OCI-LY7 (cell line): ENCODE results near the gene SLC22A14. TPM values are rescaled to one million over a fixed set of nuclear protein-coding genes. Genes with fewer than 3 reads are reported as not detected.

Source experiments
- BruUV-seq: library from RNA; stranded (reverse); fragments of 400-500 nt; replicated peaks from 2 replicates; lab custom pipeline; 2021; lab: Mats Ljungman, UMichigan
- CTCF ChIA-PET: fragments of 300-600 bp; sonication (Branson Sonifier 250); formaldehyde crosslinking; loops from one replicate; lab custom pipeline; 2022; ENCODE audit warnings: antibody characterized with exemption; ENCODE audit not compliant: unreplicated experiment; lab: Charles Lee
- POLR2A ChIA-PET: fragments of 300-600 bp; sonication (Branson Sonifier 250); formaldehyde crosslinking; loops from one replicate; lab custom pipeline; 2022; ENCODE audit warnings: antibody characterized with exemption; lab: Charles Lee
- DNase-seq: peaks from one replicate; pipeline ENCODE4 v3.0.0-alpha.2; 2015; ENCODE audit warnings: low spot score
- H2AFZ ChIP-seq: fragments of 200-600 bp; sonication (generic), shearing (Covaris generic); 2 replicates; pipeline ENCODE4 v1.6.1; 2014; ENCODE audit warnings: mild to moderate bottlenecking, antibody characterized with exemption, low read length, moderate library complexity
- H3K27ac ChIP-seq: fragments of 200-600 bp; sonication (generic); 2 replicates; pipeline ENCODE4 v1.5.1; 2014; ENCODE audit warnings: mixed run types, low read depth, mild to moderate bottlenecking, moderate library complexity, low read length, inconsistent platforms; ENCODE audit not compliant: poor library complexity, severe bottlenecking
- H3K36me3 ChIP-seq: fragments of 200-600 bp; sonication (generic); 2 replicates; pipeline ENCODE4 v1.6.1; 2014; ENCODE audit warnings: mild to moderate bottlenecking, antibody characterized with exemption, low read length, moderate library complexity, mixed read lengths; ENCODE audit not compliant: insufficient read depth
- H3K4me1 ChIP-seq: fragments of 200-600 bp; sonication (generic); 2 replicates; pipeline ENCODE4 v1.5.1; 2014; ENCODE audit warnings: mild to moderate bottlenecking, low read length; ENCODE audit not compliant: insufficient read depth, poor library complexity, severe bottlenecking
- H3K4me2 ChIP-seq: fragments of 200-600 bp; sonication (generic); 2 replicates; pipeline ENCODE4 v1.6.1; 2014; ENCODE audit warnings: mild to moderate bottlenecking, low read length
- H3K4me3 ChIP-seq: fragments of 200-600 bp; sonication (generic); 2 replicates; pipeline ENCODE4 v1.5.1; 2014; ENCODE audit warnings: mild to moderate bottlenecking, low read depth, low read length; ENCODE audit not compliant: poor library complexity, severe bottlenecking
- H3K79me2 ChIP-seq: fragments of 200-600 bp; sonication (generic); 2 replicates; pipeline ENCODE4 v1.6.1; 2016; ENCODE audit warnings: low read depth, mild to moderate bottlenecking, low read length, moderate library complexity, mixed read lengths; ENCODE audit not compliant: insufficient read depth
- H3K9me2 ChIP-seq: fragments of 200-600 bp; sonication (generic); 2 replicates; pipeline ENCODE4 v1.6.1; 2016; ENCODE audit warnings: mild to moderate bottlenecking, low read length, mixed read lengths; ENCODE audit not compliant: insufficient read depth
- H3K9me3 ChIP-seq: fragments of 200-600 bp; sonication (generic); 2 replicates; pipeline ENCODE4 v1.6.1; 2014; ENCODE audit warnings: mild to moderate bottlenecking, mixed run types, low read length, mixed read lengths
- H4K20me1 ChIP-seq: fragments of 200-600 bp; sonication (generic); 2 replicates; pipeline ENCODE4 v1.6.1; 2014; ENCODE audit warnings: mild to moderate bottlenecking, antibody characterized with exemption, low read length, moderate library complexity, mixed read lengths; ENCODE audit not compliant: insufficient read depth
- CTCF ChIP-seq: fragments of 200-600 bp; sonication (generic); conservative IDR thresholded peaks from 2 replicates; pipeline ENCODE4 v1.5.1; 2014; ENCODE audit warnings: mild to moderate bottlenecking, antibody characterized with exemption, low read length, moderate library complexity, mixed read lengths
- EZH2phosphoT487 ChIP-seq: fragments of 200-600 bp; sonication (generic); IDR thresholded peaks from 2 replicates; pipeline ENCODE4 v1.6.1; 2018; ENCODE audit warnings: low read depth, borderline replicate concordance, mild to moderate bottlenecking, mixed run types, antibody characterized with exemption, low read length, moderate library complexity, mixed read lengths
- intact Hi-C: fragments of 100-400 bp; cut with micrococcal nuclease; formaldehyde crosslinking; loops from one replicate; pipeline ENCODE4 v1.10.0; 2022; ENCODE audit not compliant: unreplicated experiment
- total RNA-seq, 2 experiments: library from RNA; depleted of rRNA in 1 of 2; stranded (reverse); fragments of >200 nt in 1 of 2; shearing (Covaris generic) in 1 of 2; gene quantifications; 2 replicates each; pipeline ENCODE4 v1.2.3, GENCODE V29; 2014 to 2022

SLC22A14 gene
- total RNA-seq, 2 experiments from 2014 or later: not detected

- no peak for DNase-seq
- H3K4me3 ChIP-seq: no peak overlapping the region
- ChIA-PET POLR2A (interaction anchor here (0.6 kb wide), 1 partner anchor 29 kb away, joined by 3 read pairs; no protein-coding TSS in a partner anchor), CTCF (no interaction called here)
- TF ChIP-seq EZH2phosphoT487 (no peak), CTCF (no peak)
- H3K9me2 ChIP-seq: no peaks in the 10 kb centered on the region
- no peaks in the 10 kb centered on the region for H3K79me2 ChIP-seq
- H3K4me2 ChIP-seq: no peak overlapping the region
- no peak overlapping the region for H2AFZ ChIP-seq
- no TSS peak for BruUV-seq
- no peaks in the 10 kb centered on the region for H3K9me3 ChIP-seq
- H3K27ac ChIP-seq: no peak overlapping the region
- intact Hi-C loops: loop anchor here (5.0 kb wide), 1 partner anchor 325 kb away; no protein-coding TSS in a partner anchor
- H4K20me1 ChIP-seq: no peaks in the 10 kb centered on the region
- H3K36me3 ChIP-seq: no peaks in the 10 kb centered on the region
- H3K4me1 ChIP-seq: no peaks in the 10 kb centered on the region
Measured at GRCh38 chr3:38297537-38297936, 15.4 kb downstream of the SLC22A14 start.

- peak; percentile 27 for DNase-seq
- TF ChIP-seq CTCF: peak; percentile 82
- TF ChIP-seq EZH2phosphoT487: no peak
- intact Hi-C loops: loop anchor here (1.0 to 5.0 kb wide), 2 partner anchors 180 to 326 kb away; no protein-coding TSS in a partner anchor
- H3K4me1 ChIP-seq: no peaks in the 10 kb centered on the region
- no peak overlapping the region for H3K27ac ChIP-seq
- no peaks in the 10 kb centered on the region for H3K9me2 ChIP-seq
- CTCF ChIA-PET: no interaction called here
- H3K36me3 ChIP-seq: no peaks in the 10 kb centered on the region
- no peaks in the 10 kb centered on the region for H3K79me2 ChIP-seq
- POLR2A ChIA-PET: no interaction called here
- no peak overlapping the region for H3K4me2 ChIP-seq
- no TSS peak for BruUV-seq
- H3K9me3 ChIP-seq: no peaks in the 10 kb centered on the region
- no peak overlapping the region for H3K4me3 ChIP-seq
- H2AFZ ChIP-seq: no peak overlapping the region
- H4K20me1 ChIP-seq: no peaks in the 10 kb centered on the region
Measured at GRCh38 chr3:38297947-38298711, 16.0 kb downstream of the SLC22A14 start.

GRCh38 chr3:38306941-38307340, 24.8 kb downstream of the SLC22A14 start:
- POLR2A ChIA-PET: no interaction called here
- no peaks in the 10 kb centered on the region for H3K79me2 ChIP-seq
- H3K4me3 ChIP-seq: no peak overlapping the region
- no peaks in the 10 kb centered on the region for H3K9me2 ChIP-seq
- TF ChIP-seq EZH2phosphoT487 (no peak), CTCF (no peak)
- H2AFZ ChIP-seq: no peak overlapping the region
- intact Hi-C loops: no loop called here
- DNase-seq: no peak
- no peak overlapping the region for H3K27ac ChIP-seq
- no TSS peak for BruUV-seq
- H3K4me2 ChIP-seq: no peak overlapping the region
- H3K4me1 ChIP-seq: no peaks in the 10 kb centered on the region
- H4K20me1 ChIP-seq: no peaks in the 10 kb centered on the region
- H3K36me3 ChIP-seq: no peaks in the 10 kb centered on the region
- H3K9me3 ChIP-seq: no peaks in the 10 kb centered on the region
- CTCF ChIA-PET: no interaction called here
